ENCODE results near the gene GCN1.

GCN1 gene

GRCh38 chr12:120161852-120162251 is 32.7 kb downstream of the GCN1 start:
- DNase-seq (ENCODE audit: low read depth) = no peak
- no peak for TF ChIP-seq CTCF (IDR thresholded peaks at IDR 0.05; ENCODE audit: insufficient read depth, low read depth, low read length, missing control alignments)

GRCh38 chr12:120159509-120160237 is 34.8 kb downstream of the GCN1 start:
- no peak for DNase-seq (ENCODE audit: low read depth)
- TF ChIP-seq CTCF (IDR thresholded peaks at IDR 0.05; ENCODE audit: insufficient read depth, low read depth, low read length, missing control alignments) = no peak
- no peak overlapping the region for H3K4me3 ChIP-seq (ENCODE audit: low read depth, low read length)

More at GRCh38 chr12:120161852-120162251, 32.7 kb downstream of the GCN1 start:
- no peak overlapping the region for H3K4me3 ChIP-seq (ENCODE audit: low read depth, low read length)

GRCh38 chr12:120158351-120158750 is 36.2 kb downstream of the GCN1 start:
- no peak for TF ChIP-seq CTCF (IDR thresholded peaks at IDR 0.05; ENCODE audit: insufficient read depth, low read depth, low read length, missing control alignments)
- no peak overlapping the region for H3K4me3 ChIP-seq (ENCODE audit: low read depth, low read length)
- DNase-seq (ENCODE audit: low read depth) = no peak

DNA sequence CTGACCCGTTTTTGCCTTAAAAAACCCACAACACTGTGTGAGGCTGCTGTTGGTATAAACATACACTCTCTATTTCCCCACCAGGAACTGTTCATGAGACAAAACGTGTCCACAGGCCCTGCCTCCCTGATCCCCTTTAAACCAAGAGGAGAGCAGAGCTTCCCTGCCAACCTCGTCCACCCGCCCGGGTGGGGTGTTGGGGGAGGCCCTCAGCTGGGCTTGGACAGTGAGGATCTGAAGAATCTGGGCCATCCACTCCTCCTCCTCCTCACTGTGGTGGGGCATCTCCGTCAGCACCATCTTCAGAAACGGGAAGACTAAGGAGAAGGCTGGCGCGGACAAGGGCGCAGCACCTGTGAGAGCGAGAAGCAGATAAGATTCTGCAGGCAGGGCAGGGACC is 36.8 kb downstream of the GCN1 start:
- H3K4me3 ChIP-seq (ENCODE audit: low read depth, low read length) = no peak overlapping the region
- no peak for DNase-seq (ENCODE audit: low read depth)
- no peak for TF ChIP-seq CTCF (IDR thresholded peaks at IDR 0.05; ENCODE audit: insufficient read depth, low read depth, low read length, missing control alignments)

DNA sequence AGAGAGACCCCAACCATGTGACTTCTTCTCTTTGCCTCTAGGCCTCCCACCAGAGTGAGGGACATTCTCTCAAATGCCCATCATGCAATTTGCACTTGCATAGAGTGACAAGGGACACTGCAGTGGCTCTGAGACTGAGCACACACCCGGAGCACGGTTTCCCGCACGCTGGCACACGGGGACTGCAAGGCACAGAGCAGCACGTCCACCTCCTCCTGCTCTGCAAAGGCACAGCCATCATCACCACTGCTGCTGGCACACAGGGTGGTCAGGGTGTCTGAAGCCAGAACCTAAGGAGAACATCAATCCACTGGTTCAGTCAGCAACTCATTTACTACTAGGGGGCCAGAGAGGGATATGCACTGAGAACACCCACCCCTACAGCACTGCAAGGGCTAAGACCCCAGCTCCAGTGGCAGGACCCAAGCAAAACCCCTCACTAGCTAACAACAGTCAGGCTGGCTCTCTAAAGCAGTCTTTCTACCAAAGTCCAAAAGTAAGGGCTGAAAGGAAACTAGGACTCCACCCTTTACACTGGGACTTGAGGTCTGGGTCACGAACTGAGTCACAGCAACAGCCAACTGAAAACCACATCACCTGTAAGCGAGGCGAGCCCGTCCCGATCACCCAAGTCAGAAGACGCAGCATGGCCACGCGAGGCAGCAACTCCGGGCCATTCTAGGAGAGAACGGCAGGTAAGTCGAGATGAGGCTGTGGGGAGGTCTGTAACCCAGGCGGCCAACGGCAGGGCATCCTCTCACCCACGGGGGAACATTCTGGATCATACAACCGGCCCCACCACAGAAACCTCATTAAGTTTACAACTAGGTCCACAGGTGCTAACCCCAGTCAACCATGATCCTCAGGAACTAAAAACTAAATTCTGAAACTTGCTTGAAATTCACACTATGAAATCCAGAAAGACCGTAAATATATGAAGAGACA is 37.9 kb downstream of the GCN1 start:
- TF ChIP-seq CTCF (IDR thresholded peaks at IDR 0.05; ENCODE audit: insufficient read depth, low read depth, low read length, missing control alignments) = no peak
- DNase-seq (ENCODE audit: low read depth) = no peak
- H3K4me3 ChIP-seq (ENCODE audit: low read depth, low read length) = no peak overlapping the region

GRCh38 chr12:120155072-120155471 is 39.4 kb downstream of the GCN1 start:
- DNase-seq (ENCODE audit: low read depth) = no peak
- no peak overlapping the region for H3K4me3 ChIP-seq (ENCODE audit: low read depth, low read length)
- no peak for TF ChIP-seq CTCF (IDR thresholded peaks at IDR 0.05; ENCODE audit: insufficient read depth, low read depth, low read length, missing control alignments)

All from GM12865 (cell line).